Suppressor macrophage treated with lipopolysaccharide for 1 hour (primary cell): ENCODE measurements around the gene NECAB3.

ENCODE experiments used
- DNase-seq, 3 donors: peaks; one replicate each; pipeline ENCODE4 v3.0.0-alpha.2; 2020 to 2022

NECAB3 gene

GRCh38 chr20:33696448-33696847 is 22.2 kb upstream of the NECAB3 start:
- DNase-seq: no peak

- no peak for DNase-seq
These were observed 20.4 kb upstream of the NECAB3 start for GRCh38 chr20:33694639-33695012.

- DNase-seq: no peak
These were observed 19.8 kb upstream of the NECAB3 start for GRCh38 chr20:33693741-33694638.

- no peak for DNase-seq
These were observed 19.1 kb upstream of the NECAB3 start for GRCh38 chr20:33693289-33693688.

GRCh38 chr20:33689973-33690372 is 15.7 kb upstream of the NECAB3 start:
- DNase-seq: peak; percentile 57 to 66 (median 64)

- no peak for DNase-seq
These were observed 15.3 kb upstream of the NECAB3 start for GRCh38 chr20:33689493-33689892.

GRCh38 chr20:33688938-33689424 is 14.8 kb upstream of the NECAB3 start:
- DNase-seq: no peak

GRCh38 chr20:33687993-33688937 is 14.0 kb upstream of the NECAB3 start:
- no peak for DNase-seq

- peak; percentile 53 to 70 (median 55) for DNase-seq
These were observed 13.2 kb upstream of the NECAB3 start for GRCh38 chr20:33687370-33687915.

- DNase-seq: no peak
These were observed 12.7 kb upstream of the NECAB3 start for GRCh38 chr20:33686984-33687366.

GRCh38 chr20:33686100-33686983 is 12.1 kb upstream of the NECAB3 start, which contains the start of gene E2F1:
TSS of gene E2F1 (minus strand) at chr20:33686385. CDS start at chr20:33686264, 121 bp downstream.
- peak; percentile 97 to 99 (median 99) for DNase-seq

GRCh38 chr20:33685328-33686099 is 11.3 kb upstream of the NECAB3 start:
- DNase-seq: peak; percentile 44 to 77 (median 61)

- no peak for DNase-seq
These were observed 10.5 kb upstream of the NECAB3 start for GRCh38 chr20:33684533-33685327.

GRCh38 chr20:33681728-33682353 is 7.6 kb upstream of the NECAB3 start:
- DNase-seq: no peak

GRCh38 chr20:33681288-33681687 is 7.1 kb upstream of the NECAB3 start:
- no peak for DNase-seq

GRCh38 chr20:33680686-33681085 is 6.5 kb upstream of the NECAB3 start:
- no peak for DNase-seq

- DNase-seq: no peak
These were observed 5.7 kb upstream of the NECAB3 start for GRCh38 chr20:33679758-33680485.

- no peak for DNase-seq
These were observed 3.9 kb upstream of the NECAB3 start for GRCh38 chr20:33677991-33678702.
